GM12874 (cell line): Measurements from ENCODE around the gene CHRDL2.
A peak's percentile ranks its signal among the peaks of the same experiment; 100 is the strongest.

ENCODE experiments used
- TF ChIP-seq, protein P1 (sequence below): IDR thresholded peaks from 2 replicates; pipeline ENCODE4 v1.5.1; 2011; ENCODE audit warnings: low read depth, mild to moderate bottlenecking, control low read depth, low read length, moderate library complexity; ENCODE audit not compliant: insufficient read depth

The CHRDL2 gene

GRCh38 chr11:74703211-74703610 lies 28.0 kb downstream of the CHRDL2 start:
- TF ChIP-seq, protein P1, sequence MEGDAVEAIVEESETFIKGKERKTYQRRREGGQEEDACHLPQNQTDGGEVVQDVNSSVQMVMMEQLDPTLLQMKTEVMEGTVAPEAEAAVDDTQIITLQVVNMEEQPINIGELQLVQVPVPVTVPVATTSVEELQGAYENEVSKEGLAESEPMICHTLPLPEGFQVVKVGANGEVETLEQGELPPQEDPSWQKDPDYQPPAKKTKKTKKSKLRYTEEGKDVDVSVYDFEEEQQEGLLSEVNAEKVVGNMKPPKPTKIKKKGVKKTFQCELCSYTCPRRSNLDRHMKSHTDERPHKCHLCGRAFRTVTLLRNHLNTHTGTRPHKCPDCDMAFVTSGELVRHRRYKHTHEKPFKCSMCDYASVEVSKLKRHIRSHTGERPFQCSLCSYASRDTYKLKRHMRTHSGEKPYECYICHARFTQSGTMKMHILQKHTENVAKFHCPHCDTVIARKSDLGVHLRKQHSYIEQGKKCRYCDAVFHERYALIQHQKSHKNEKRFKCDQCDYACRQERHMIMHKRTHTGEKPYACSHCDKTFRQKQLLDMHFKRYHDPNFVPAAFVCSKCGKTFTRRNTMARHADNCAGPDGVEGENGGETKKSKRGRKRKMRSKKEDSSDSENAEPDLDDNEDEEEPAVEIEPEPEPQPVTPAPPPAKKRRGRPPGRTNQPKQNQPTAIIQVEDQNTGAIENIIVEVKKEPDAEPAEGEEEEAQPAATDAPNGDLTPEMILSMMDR, result no peak

GRCh38 chr11:74702383-74703007 lies 28.7 kb downstream of the CHRDL2 start:
- TF ChIP-seq, protein P1, result peak; percentile 90

DNA sequence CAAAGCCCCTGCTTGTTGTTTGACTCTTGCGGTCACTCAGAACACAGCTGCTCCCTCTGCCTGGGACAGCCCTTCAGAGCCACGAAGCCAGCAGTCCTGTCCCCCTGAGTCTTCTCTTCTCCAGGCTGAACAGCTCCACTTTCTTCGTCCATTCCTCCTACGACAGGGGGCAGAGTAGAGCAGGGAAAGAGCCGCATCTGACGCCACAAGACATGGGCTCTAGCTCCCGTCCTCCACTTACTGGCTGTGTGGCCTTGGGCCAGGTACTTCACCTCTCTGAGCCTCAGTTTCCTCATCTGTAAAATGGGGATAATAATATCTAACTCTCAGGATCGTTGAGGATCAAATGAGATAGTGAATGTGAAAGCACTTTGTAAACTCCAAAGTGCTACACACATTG lies 29.9 kb downstream of the CHRDL2 start:
- TF ChIP-seq, protein P1, result no peak

DNA sequence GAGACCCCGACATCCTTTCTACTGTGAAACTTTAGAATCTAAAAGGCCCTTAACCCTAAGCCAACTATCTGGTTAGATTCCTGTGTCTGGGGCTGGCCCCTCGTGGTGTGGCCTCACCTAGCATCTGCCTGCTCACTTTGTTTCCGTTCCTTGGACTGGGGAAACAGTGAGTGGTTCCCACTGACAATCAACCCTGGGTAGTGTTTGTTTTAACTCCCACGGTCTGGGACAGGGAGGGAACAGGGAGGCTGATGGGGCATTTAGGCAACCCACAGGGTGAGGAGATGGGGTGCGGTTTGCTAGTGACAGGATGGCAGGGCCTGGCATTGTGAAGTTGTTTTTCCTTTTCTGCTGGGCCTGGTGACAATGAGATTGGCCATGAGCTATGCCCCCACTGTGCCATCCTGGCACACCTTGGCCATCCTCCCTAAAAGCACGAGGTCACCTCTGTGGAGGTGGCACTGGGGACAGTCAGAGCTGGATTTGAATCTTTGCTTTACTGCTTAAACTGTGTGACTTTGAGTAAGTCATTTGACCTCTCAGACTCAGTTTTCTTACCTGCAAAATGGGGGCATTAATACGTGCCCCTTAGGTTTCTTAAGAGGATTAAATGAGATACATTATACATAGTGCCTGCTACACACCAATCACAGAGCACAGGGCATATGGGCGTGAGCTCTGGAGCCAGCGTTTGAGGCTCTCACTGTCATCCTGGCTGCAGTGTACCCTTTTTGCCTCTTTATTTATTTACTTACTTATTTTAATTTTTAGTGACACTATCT lies 31.4 kb downstream of the CHRDL2 start:
- TF ChIP-seq, protein P1, result no peak

- TF ChIP-seq, protein P1, result no peak
Measured at GRCh38 chr11:74697722-74698121, 33.5 kb downstream of the CHRDL2 start.

DNA sequence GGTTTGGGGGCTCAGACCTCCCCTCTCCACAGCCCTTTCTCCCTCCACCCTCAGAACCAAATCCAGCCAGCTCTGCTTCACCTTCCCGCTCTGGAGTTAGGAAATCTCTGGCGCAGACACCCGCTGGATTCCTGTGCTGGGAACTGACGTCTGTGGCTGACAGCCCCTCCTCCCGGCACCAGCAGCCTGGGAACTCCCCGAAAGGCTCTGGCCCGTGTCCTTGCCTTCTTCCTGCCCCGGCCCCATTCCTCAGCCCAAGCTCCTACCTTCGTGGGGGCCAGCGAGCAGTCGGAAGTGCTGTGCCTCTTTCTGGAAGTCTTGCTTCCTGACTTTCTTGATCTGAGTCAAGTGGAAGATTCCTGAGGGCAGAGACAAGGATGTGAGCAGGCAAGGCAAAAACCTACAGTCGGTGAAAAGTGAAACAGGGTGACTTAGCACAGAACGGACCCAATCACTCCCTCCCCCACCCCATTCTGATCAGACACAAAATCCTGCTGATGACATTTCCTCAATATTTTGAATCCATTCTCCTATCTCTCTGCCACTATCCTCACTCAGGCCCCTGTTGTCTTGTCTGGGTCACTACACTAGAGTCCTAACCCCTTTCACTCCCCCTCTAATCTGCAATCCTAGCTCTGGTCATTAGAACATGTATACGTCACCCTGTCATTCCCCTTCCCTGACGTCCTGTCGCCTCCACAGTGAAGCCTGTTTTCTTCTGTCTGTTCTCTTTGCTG lies 34.1 kb downstream of the CHRDL2 start:
- TF ChIP-seq, protein P1, result no peak

DNA sequence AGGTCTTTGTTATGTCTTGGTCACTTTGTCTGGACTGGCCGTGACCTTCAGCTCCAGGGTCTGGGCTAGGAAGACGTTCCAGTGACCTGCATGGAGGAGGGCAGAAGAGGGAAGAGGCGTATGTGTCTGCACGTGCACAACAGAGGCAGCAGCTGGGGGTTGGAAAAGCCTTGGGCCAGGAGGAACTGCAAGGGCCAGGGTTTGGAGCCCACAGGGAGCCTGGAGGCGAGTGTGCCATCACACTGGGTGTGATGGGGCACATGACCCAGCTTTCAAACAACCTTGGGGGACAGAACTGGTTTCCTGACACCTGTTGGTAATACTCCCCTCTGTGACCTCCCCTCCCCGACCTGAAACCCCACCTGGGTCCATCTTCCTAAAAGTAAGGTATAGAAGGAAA lies 34.7 kb downstream of the CHRDL2 start:
- TF ChIP-seq, protein P1, result no peak
